GM19397 (cell line): ENCODE data around the gene RNU1-3.
"Not testable (repeated sequence)": the region's sequence is repeated elsewhere in the genome, so short reads cannot be mapped to it uniquely, and the experiment has no call there.

Source experiments
- ATAC-seq: cut with Tn5 transposase; IDR thresholded peaks from one replicate; pipeline ENCODE4 v1.9.1; 2021; ENCODE audit warnings: mild to moderate bottlenecking, moderate library complexity; ENCODE audit not compliant: unreplicated experiment

Gene RNU1-3

GRCh38 chr1:16694308-16694702 is 27.6 kb upstream of the RNU1-3 start:
- not testable (repeated sequence) for ATAC-seq

- ATAC-seq = not testable (repeated sequence)
Observed at GRCh38 chr1:16693449-16694307, 26.9 kb upstream of the RNU1-3 start.

- not testable (repeated sequence) for ATAC-seq
Observed at GRCh38 chr1:16692717-16693448, 26.1 kb upstream of the RNU1-3 start.

- ATAC-seq = not testable (repeated sequence)
Observed at GRCh38 chr1:16692283-16692682, 25.5 kb upstream of the RNU1-3 start.

GRCh38 chr1:16690971-16691682 is 24.4 kb upstream of the RNU1-3 start:
- not testable (repeated sequence) for ATAC-seq

DNA sequence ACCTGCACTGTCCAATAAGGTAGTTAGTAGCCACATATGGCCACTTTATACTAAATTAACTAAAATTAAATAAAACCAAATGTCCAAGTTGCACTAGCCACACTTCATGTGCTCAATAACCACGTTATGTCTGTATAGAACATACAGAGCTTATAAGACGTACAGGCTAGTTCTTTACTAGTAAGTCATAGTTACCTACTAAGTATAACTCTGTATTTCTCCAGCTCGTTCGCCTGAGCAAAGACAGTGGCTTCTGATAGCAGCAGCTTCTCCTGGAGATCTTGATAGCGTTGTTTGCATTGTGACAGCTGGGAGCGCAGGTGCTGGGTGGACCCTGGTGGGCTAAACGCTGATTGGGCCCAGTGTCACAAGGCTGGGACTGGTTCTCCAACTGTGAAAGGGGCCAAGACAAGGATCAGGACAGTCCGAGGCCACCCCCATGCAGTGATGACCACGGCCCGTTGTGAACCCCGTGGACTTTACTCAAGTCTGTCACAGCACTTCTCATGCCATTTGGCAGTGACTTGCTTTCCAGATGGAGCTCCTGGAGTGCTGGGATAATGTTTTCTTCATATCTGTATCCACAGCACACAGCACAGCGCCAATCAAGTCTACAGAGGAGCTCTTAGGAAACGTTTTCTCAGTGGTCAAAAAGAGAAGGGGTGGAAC is 20.5 kb upstream of the RNU1-3 start:
- ATAC-seq = not testable (repeated sequence)

GRCh38 chr1:16685445-16686371 is 19.0 kb upstream of the RNU1-3 start:
- not testable (repeated sequence) for ATAC-seq

DNA sequence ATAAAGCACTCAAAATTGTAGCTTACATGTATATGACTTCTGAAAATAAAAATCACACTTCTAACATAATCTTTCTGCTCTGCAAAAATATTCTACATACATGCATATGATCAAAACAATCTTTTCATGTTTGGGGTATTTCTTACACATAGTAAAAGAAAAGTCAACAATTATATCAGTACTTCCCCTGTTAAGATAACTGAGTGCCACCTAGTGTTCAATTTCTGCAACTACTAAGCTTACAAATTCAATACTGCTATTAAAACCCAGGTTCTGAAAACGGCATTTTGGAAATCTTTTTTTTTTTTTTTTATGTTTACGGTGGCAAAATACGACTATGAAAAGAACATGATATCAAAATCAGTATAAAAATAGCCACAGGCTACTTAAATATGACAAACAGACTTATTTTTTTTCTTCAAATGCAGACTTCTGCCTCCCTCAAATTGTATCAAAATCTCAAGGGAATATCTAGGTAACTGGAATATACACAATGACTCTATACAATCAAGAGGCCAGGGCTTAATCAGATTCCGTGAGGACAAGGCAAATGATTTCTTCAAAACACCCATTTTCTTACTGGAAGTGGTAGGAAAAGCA is 18.1 kb upstream of the RNU1-3 start:
- ATAC-seq = not testable (repeated sequence)

DNA sequence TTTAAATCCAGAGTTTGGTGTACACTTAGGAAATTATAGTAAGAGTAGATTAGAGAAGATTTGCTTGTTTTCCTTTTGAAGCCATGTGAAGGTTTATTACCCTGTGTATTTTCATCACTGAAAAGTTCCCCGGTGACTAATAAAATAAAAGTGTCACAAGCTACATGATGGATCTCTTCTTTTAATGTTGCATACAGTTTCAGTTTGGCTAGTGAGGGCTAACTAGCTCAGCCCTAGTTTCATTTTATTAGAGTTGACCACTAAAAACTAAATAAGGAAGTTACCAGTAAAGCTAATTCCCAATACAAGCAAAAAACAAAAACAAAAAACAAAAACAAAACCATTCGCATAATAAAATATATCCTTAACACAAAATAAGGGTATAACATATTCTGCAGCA is 17.4 kb upstream of the RNU1-3 start:
- ATAC-seq = not testable (repeated sequence)

GRCh38 chr1:16682803-16683202 is 16.1 kb upstream of the RNU1-3 start:
- ATAC-seq = not testable (repeated sequence)

- ATAC-seq = not testable (repeated sequence)
Observed at GRCh38 chr1:16680366-16680765, 13.6 kb upstream of the RNU1-3 start.

DNA sequence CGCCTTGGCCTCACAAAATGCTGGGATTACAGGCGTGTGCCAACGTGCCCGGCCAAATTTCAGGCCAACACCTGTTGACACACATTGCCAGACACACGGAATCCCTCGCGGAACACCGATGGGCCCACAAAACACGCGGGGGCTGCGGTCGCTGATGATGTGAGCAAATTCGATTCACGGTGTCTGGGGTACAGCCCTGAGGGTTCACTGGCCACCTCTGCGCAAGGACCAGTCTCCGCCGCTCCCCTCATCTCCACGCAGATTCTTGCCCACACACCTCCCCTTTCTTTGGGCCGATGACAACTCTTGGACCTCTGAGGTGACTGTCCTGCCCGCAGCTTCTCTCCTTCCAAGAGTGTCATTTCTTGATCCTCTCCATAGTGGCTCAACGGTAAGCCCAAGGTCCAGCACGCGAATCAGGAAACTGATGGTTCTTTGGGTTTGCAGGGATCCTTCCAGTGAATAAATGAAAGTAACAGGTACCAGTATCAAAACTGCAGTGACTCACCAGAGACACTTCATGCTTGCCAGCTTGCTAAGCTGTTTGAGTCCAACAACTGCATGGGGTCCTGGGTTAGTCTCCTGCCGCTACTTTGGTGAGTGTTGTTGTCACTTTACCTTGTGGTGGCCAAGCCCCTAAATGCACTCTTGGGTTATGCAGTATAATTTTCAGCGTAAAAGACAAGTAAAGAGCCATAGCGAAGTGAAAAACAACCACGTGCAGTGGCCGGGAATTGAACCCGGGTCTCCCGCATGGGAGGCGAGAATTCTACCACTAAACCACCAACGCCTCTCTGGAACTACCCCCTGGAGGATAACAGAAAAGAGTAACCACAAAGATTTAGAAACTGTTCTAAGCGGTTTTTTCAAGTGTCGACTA is 11.0 kb upstream of the RNU1-3 start:
- no peak for ATAC-seq

- not testable (repeated sequence) for ATAC-seq
Observed at GRCh38 chr1:16676661-16677523, 10.1 kb upstream of the RNU1-3 start.

DNA sequence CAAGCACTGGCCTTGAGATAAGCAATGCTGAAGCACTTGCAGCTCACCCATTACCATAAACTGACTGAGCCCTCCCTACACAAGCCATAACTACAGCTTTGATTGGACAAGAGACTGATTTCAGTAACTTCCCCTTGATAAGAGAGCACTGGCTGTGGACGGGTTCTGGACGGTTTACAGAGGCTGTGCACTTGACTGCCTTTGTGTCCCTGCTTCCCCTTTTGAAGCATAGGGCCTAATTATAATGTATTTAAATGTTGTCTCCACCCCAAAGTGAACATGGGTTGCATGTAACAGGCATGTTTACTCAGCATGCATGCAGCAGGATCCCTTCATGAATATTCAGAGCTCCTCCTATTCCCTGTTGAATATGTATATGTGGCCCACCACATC is 8.4 kb upstream of the RNU1-3 start:
- ATAC-seq = not testable (repeated sequence)

DNA sequence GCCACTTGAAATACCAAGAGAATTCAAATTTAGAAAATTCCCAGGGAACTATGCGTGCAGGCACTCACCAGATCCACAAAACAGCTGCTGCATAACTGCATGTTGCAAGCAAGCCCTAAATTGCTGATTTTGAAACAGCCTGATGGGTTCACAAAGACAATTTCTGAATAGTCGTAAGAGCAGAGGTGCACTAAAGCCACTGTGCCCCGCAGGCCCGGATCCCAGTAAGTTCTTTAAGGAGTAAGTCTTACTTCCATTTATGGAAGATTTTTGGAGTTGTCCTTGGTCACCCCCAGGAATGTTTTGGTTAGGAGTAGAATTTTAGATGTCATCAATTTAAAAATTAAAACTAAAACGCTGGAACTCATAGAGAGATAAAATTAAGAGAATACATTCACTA is 7.2 kb upstream of the RNU1-3 start:
- ATAC-seq = not testable (repeated sequence)

DNA sequence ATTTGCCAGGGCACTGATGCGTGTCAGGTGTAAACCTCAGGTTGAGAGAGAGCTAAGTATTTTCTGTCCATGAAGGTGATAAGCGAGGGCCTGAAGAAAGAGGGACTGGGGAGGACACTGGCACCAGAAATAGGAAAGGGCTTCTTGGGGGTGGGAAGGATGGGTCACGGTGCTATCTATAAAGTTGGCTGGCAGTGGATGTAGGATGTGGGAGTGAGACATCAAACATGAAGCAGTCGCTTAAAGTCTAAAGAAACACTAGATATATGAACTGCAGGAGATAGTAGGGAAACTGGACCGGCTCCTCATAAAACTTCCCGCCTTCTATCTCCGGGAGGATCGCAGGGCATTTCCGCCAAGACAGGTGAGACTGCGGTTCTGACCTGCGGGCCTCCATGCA is 912 bp downstream of the RNU1-3 start:
- not testable (repeated sequence) for ATAC-seq

GRCh38 chr1:16658234-16658633 is 8.5 kb downstream of the RNU1-3 start:
- not testable (repeated sequence) for ATAC-seq
